Hepatic stellate cell (primary cell): ENCODE measurements around the gene PHF5A.

Source experiments
- DNase-seq: peaks from one replicate; pipeline ENCODE4 v3.0.0; 2011; ENCODE audit warnings: low spot score

The PHF5A gene

GRCh38 chr22:41411021-41411851 lies 57.3 kb downstream of the PHF5A start:
- DNase-seq, result no peak

- DNase-seq, result no peak
Observed at GRCh38 chr22:41410311-41410751, 58.2 kb downstream of the PHF5A start.
